Superior temporal gyrus (tissue), 1 donor: ENCODE data around the gene RNU1-4.
"Not testable (repeated sequence)": the region's sequence is repeated elsewhere in the genome, so short reads cannot be mapped to it uniquely, and the experiment has no call there.

Source experiments
- DNase-seq: peaks from one replicate; pipeline ENCODE4 v3.0.0-alpha.2; 2016; ENCODE audit errors: extremely low spot score

The RNU1-4 gene

DNA sequence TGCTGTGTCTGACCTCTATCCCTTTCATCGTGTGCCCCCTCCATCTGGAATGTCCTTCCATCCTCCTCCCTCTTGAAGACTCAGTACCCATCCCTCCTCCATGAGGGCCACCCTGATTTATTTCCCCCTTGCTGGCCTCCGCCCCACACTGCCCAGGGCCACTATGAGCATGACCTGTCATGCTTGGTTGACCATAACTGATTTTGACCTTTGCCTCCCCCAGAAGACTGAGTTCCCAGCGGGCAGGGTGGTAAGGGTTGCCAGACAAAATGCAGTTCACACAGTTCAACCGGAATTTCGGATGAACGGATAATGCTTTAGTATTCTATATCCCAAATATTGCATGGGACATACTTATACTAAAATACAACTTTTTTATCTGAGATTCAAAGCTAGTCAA lies 31.6 kb upstream of the RNU1-4 start:
- not testable (repeated sequence) for DNase-seq

GRCh38 chr1:16709659-16710087 lies 30.6 kb upstream of the RNU1-4 start:
- not testable (repeated sequence) for DNase-seq

DNA sequence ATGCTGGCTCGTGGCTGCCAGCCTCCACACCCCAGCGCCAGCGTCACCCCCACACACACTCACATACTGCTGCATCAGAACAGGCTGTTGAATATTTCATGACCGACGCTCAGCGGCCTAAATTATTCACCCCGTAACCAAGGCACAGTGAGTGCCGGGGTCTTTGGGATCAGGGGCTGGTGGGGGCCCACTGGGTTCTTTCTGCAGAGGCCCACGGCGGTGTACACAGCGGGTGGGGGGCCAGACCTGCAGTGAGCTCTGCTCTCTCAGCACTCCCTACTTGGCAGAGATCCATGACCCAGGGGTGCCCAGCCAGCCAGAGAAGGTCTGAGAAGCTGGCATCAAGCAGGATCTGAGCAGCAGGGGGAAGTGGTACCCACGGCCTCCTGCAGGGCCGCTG lies 29.7 kb upstream of the RNU1-4 start:
- DNase-seq, result not testable (repeated sequence)

GRCh38 chr1:16712131-16712530 lies 28.2 kb upstream of the RNU1-4 start:
- not testable (repeated sequence) for DNase-seq

GRCh38 chr1:16712582-16712981 lies 27.7 kb upstream of the RNU1-4 start:
- DNase-seq, result peak; percentile 37

DNA sequence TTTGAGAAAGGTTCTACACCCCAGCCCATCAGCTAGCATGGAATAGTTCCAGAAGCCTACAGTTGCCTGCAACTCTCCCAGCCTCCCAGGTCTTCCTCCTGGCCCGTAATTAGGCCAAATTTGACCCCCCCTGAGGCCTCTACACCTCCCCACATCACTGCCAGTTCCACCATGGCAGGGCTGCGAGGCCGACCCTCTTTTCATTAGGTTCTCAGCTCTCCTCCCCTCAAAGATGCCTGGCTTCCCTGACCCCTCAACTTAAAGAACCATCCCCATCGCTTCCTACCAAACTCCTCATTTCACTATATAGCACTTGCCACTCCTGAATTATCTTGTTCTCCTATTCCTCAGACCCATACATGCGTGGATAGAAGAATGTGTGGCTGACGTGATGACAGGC lies 27.3 kb upstream of the RNU1-4 start:
- DNase-seq, result not testable (repeated sequence)

DNA sequence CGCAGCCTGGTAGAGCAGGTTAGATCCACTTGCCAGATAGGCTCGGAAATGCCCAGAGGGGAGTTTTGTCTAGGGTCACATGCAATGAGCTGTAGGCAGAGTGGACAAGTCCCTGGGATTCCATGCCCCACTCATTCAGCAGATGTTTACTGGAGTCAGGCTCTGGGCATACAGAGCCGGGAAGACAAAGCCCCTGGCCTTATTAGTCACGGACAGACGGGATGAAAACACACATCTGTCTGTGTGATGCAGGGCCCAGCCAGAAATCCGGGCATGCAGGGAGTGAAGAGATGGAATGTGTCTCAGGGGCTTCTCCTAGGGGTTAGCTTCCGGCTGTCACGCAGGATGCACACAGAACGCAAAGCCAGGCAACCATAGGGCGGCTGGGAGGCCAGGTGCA lies 26.8 kb upstream of the RNU1-4 start:
- DNase-seq, result not testable (repeated sequence)

- no peak for DNase-seq
Observed at GRCh38 chr1:16716691-16717335, 23.5 kb upstream of the RNU1-4 start.

GRCh38 chr1:16717336-16718098 lies 22.8 kb upstream of the RNU1-4 start:
- DNase-seq, result peak; percentile 22

DNA sequence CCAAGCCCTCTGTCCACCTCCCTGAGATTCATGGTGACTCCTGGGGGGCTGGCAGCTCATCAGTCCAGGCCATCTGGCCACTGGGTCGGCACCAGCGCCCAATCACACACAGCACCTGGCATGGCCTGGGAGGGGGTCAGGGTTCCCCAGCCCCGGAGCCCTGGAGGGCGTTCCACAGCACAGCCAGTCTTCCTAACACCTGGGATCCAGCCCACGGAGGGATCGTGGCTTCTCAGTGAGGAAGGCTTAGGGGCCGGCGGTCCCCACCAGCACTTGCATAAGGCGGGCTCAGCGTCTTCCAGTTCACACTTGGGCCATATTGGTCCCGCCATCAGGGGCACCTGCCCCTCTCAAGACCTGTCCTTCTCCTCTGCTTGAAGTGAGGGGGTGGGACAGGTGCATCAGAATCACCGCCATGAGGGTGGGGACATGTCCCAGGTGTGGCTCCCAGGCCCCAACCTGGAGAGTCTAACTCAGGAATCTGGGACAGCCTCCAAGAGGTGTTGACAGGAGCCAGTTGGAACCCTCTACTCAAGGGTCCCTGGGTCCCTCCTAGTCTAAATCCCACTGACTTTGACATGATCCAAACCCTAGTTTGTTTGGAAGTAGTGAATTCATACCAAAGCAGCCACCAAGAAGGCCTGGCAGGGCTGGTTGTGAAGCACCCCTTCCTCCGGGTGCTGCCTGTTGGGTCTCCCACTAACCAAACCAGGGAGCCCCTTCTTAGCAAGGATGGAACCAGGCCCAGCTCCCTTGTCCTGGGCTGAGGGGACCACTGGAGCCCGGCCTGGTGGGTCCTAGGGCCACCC lies 22.0 kb upstream of the RNU1-4 start:
- DNase-seq, result not testable (repeated sequence)

GRCh38 chr1:16718908-16719533 lies 21.3 kb upstream of the RNU1-4 start:
- no peak for DNase-seq

GRCh38 chr1:16719571-16720350 lies 20.6 kb upstream of the RNU1-4 start:
- no peak for DNase-seq

GRCh38 chr1:16720351-16721223 lies 19.7 kb upstream of the RNU1-4 start:
- no peak for DNase-seq

DNA sequence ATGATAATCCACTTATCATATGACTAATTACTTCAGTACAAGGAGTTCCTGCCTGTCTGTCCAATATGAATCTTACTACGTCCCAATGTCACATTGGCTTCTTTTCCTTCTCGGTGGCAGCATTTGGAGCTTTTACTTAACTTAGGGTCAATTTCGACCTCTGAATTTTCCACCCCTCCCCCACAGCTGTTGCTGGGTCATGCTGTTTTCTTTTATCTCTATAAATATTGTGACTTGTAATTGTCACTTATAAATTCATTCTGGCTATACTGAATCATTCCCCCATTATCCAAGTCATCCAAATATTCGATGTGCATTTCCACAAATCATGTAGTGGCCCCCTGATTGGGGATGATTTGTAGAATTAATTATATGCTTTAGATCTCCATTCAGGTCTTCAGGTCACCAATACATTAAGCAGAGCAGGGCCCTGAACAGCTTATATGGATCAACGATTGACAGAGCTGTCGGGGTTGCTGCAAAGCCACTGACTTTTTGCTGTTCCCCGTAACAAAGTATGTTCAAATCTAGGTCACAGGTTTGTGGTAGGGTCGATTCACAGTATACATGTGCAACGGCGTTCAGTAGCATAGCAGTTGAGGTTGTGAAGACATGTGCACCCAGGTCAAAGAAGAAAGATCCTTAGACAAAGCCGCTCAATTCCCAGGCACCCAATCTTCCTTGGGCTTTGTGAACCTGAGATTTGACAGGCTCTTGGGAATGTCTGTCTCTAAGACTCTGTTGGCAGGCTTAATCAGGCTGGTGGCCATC lies 18.3 kb upstream of the RNU1-4 start:
- DNase-seq, result no peak

GRCh38 chr1:16724718-16725438 lies 15.4 kb upstream of the RNU1-4 start:
- DNase-seq, result no peak

DNA sequence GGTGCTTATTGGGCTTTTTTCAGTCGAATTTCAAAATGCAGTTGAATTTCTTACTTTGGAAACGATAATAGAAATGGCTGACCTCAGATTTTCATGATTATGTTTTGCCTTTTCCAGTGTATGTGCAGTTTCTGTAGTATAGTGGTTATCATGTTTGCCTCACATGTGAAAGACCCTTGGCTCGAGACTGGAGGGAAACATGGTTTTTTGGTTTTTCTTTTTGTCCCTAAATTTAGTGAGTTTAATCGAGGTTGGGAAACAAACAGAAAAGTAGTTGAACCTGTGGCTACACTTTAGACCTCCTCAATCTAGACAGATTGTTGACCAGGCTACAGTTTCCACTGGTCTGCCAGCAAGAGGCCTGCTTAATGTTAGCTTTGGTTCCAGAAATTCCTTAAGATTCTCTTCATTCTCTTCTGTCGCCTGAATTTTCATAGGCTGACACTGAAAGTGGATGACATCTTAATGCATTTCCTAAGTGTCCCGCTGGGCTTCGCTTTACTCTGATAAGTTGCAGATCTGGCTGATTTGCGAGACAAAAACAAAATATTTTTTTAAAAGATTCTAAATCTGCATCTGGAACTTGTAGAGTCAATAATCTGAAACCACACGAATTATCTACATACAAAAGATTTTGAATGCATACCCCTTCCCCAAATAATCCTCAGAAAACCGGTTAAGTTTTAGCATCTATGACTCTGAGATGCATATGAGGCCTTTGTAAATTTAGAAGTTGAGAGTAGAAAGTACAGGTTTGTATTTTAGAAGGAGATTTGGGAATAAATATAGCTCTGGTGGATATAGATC lies 14.7 kb upstream of the RNU1-4 start:
- DNase-seq, result peak; percentile 22

- no peak for DNase-seq
Observed at GRCh38 chr1:16727190-16728111, 12.9 kb upstream of the RNU1-4 start.
